GM21447 (cell line): ENCODE results near the gene OGN.
"Not testable (repeated sequence)": the region's sequence is repeated elsewhere in the genome, so short reads cannot be mapped to it uniquely, and the experiment has no call there.

Experiments
- ATAC-seq: cut with Tn5 transposase; IDR thresholded peaks from one replicate; pipeline ENCODE4 v1.9.1; 2021; ENCODE audit not compliant: unreplicated experiment

OGN gene, protein sequence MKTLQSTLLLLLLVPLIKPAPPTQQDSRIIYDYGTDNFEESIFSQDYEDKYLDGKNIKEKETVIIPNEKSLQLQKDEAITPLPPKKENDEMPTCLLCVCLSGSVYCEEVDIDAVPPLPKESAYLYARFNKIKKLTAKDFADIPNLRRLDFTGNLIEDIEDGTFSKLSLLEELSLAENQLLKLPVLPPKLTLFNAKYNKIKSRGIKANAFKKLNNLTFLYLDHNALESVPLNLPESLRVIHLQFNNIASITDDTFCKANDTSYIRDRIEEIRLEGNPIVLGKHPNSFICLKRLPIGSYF

DNA sequence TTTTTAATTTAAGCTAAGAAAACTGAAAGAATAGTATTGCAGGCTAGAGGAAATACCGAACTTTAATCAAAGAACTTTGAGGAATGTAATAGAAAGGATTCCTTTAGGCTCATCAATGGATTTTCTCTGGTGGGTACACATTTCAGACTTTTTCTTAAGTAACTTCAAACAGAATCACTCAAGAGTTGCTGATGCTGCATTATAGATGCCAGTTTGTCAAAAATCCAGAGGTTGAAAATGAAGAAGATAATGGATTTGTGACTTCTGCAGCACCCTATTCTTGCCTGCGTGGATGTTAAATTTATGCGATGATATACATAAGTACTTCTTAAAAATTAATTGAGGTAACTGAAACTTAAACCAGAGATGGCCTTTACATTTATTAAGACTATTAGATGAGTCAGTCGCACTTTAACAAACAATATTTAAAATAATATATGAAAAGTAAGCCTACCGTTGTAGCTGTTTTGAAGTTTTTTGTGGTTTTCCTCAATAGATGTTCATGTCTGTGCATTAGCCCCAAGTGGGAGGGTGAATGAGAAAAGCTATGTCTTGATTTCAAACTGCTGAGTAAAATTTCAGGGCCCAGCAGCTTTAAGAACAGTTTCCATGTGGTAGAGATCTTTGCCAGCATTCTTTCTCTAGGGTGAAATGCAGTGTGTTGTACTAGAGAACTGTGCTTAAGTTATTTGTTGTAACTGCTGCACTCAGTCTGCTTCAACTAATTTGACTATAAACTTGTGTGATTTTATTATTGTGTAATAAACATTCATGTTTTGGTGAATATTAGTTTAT, at the start of gene OGN:
Gene OGN, minus strand, starts transcription at position 537 of the 795 bp plus-strand sequence. CDS start 1,171 bp downstream, outside the sequence.
- ATAC-seq: no peak

GRCh38 chr9:92446536-92446935, 42.2 kb upstream of the OGN start:
- ATAC-seq: no peak

GRCh38 chr9:92444841-92445240, 40.5 kb upstream of the OGN start:
- ATAC-seq: no peak

- ATAC-seq: no peak
These were observed 36.3 kb upstream of the OGN start for GRCh38 chr9:92440751-92441046.

DNA sequence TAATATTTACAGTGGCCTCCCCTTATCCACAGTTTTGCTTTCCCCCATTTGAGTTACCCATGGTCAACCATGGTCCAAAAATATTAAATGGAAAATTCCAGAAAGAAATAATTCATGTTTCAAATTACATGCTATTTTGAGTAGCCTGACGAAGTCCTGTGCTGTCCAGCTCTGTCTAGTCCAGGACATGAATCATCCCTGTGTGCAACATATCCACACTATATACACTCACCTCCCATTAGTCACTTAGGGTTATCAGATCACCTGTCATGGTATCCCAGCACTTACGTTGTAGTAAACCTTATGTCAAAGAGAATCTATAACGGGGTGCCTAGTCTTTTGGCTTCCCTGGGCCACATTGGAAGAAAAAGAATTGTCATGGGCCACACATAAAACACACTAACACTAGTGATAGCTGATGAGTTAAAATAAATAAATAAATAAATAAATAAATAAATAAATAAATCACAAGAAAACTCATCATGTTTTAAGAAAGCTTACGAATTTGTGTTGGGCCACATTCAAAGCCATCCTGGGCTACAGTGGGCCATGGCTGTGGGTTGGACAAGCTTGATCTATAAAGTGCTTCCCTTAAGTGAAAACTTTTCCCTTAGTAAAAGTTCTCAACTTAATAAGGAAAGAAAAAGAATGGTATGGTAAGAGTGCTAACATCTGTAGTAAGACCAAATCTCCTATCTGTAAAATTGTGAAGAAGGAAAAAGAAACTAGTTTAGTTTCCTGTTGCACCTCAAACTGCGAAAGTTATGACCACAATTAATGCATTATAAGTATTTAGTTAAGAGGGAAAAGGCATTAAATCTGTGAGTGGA, 35.8 kb upstream of the OGN start:
- no peak for ATAC-seq

GRCh38 chr9:92438900-92439526, 34.6 kb upstream of the OGN start:
- ATAC-seq: no peak

DNA sequence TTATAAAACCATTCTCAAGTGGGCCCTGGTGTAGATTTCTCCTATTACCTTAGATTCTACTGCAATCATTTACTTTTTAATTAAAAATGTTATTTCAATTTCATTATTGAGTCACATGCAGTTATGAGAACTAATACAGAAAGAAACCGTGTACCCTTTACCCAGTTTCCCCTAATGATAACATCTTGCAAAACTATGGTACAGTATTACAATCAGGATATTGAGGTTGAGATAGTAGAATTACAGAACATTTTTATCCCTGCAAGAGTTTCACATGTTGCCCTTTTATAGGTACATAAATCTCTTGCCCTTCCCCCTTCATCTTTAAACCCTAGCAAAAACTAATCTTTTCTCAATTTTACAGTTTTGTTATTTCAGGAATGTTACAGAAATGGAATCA, 30.9 kb upstream of the OGN start:
- ATAC-seq: no peak

- ATAC-seq: no peak
These were observed 28.7 kb upstream of the OGN start for GRCh38 chr9:92432972-92433548.

DNA sequence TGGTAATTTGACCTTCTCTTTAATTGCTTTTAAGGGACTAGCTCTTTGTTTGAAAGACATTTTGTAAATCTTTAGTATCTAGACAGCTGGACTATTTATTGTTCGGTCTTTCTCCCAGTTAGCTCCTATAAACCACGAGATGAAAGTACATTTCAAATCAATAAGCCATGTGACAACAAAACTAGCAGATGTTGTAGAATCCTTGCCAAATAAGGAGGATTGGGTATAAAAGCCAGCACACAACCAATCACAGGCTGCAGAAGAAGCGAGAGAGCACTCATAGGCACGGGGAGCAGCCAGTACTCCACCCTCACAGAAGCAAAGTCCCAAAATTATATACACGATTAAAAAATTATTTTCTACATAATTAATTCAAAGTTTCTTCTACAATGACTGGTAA, 28.0 kb upstream of the OGN start:
- ATAC-seq: no peak

GRCh38 chr9:92429836-92430235, 25.5 kb upstream of the OGN start:
- no peak for ATAC-seq

GRCh38 chr9:92426501-92427145, 22.2 kb upstream of the OGN start:
- no peak for ATAC-seq

DNA sequence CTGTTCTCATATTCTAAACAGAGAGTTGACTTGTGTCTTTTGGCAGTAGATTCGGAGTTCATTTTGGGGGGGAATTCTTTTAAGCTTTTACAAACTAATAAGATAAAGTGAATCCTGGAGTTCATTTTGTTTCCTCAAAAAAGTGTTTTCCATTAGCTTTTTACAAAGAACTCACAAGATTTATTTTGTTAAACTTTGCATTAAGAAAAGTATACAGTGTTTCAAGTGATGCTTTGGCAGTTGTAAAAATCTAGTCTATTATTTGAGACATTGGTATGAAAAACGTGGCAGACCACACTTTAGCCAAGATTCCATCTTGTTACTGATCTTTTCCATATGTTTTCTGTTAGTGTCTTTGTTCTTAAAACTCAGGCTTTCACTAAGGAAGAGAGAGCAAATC, 21.1 kb upstream of the OGN start:
- no peak for ATAC-seq

GRCh38 chr9:92424340-92424739, 20.0 kb upstream of the OGN start, which contains the start of gene OMD:
TSS of gene OMD (minus strand) at chr9:92424471. CDS start at chr9:92417558, 6,913 bp downstream.
- no peak for ATAC-seq

DNA sequence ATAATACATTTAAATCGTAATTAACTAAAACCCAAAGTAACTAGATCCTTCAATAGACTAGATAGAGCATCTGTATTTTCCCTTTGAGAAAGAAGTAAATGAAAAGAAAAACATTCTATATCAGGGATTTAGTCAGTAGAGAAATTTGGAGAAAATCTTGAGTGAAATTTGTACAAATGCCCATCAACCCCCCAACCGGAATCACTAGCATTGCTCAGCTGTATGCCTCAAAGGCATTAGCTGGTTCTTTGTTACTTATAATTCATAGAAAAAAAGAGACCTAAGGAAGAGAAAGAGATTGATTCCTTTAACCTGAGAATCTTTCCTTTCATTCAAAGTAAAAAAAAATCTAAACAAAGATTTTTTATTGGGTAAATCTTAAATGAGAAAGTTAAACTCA, 19.2 kb upstream of the OGN start:
- no peak for ATAC-seq

GRCh38 chr9:92422611-92423338, 18.4 kb upstream of the OGN start:
- no peak for ATAC-seq

- ATAC-seq: no peak
These were observed 10.2 kb upstream of the OGN start for GRCh38 chr9:92414566-92414965.

GRCh38 chr9:92411157-92411556, 6.8 kb upstream of the OGN start:
- ATAC-seq: not testable (repeated sequence)

DNA sequence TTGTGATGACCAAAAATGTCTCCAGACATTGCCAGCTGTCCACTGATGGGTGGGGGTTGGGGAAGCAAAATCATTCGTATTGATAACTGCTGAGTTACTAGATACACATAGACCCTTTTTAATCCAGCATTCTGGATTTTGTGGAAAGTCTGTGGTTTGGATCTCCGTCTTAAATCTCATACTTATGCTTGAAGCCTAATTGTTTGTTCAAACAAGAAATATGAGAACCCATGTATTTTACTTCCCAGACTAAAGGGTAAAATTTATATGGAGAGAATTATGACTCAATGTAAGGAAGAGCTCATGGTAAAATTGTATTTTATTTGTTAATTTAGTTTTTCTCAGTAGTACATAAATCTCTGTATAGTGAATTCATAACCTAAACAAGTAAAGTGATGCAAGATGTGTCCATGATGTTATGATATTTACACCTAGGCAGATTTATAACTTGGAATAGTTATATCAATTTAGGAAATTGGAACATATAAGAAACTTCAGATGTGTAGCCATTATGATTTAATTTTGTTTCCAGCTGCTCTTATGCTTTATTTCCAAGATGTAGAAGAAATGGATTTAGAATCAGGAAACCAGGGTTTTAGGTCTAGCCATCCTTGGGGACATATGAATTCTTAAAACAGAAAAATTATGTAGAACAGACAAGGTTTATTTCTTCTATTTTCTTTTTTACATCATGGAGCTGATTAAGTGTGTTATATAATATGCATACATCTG, 4.5 kb upstream of the OGN start:
- no peak for ATAC-seq

DNA sequence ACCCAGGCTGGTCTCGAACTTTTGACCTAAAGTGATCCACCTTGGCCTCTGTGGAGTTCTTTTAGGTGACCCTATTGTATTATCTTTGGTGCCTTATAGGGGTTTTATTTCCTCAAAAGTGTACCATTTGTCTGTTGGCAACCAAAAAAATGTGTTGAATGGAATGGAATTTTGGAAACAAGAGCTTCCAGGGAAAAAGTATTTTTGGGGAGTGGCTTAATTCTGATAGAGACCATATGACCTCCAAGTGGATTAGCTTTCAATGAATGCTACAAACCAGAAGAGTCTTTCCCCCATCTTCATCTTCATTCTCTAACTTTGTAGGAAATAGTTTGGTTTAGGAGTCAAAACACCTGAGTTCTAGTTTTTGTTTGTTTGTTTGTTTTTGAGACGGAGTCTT, 3.4 kb upstream of the OGN start:
- no peak for ATAC-seq
